GM23338 (cell line): ENCODE measurements around the gene PCNX1. TPM values are rescaled to one million over a fixed set of nuclear protein-coding genes. Genes with fewer than 3 reads are reported as not detected.

ENCODE experiments used
- ATAC-seq: fragments of 200-7000 bp; cut with Tn5 transposase; 3 replicates; pipeline ENCODE4 v1.9.1; 2020
- DNase-seq: peaks from one replicate; pipeline ENCODE4 v3.0.0-alpha.2; 2015; ENCODE audit warnings: low spot score
- H2AFZ ChIP-seq: fragments of 200-600 bp; sonication (generic); 2 replicates; pipeline ENCODE4 v1.8.0; 2016; ENCODE audit warnings: antibody characterized with exemption, mild to moderate bottlenecking, moderate library complexity
- H3F3A ChIP-seq: fragments of 200-600 bp; sonication (generic); replicated peaks from 2 replicates; pipeline ENCODE4 v1.8.0; 2017; ENCODE audit warnings: antibody characterized with exemption, mixed run types, low read depth
- H3K27ac ChIP-seq: fragments of 200-600 bp; sonication (generic); 2 replicates; pipeline ENCODE4 v1.6.1; 2016; ENCODE audit warnings: low read depth
- H3K27me3 ChIP-seq: fragments of 200-600 bp; sonication (generic); 2 replicates; pipeline ENCODE4 v1.8.0; 2016; ENCODE audit warnings: mild to moderate bottlenecking, mixed run types, moderate library complexity; ENCODE audit not compliant: insufficient read depth
- H3K36me3 ChIP-seq: fragments of 200-600 bp; sonication (generic); 2 replicates; pipeline ENCODE4 v1.8.0; 2016; ENCODE audit warnings: mild to moderate bottlenecking; ENCODE audit not compliant: insufficient read depth
- H3K4me1 ChIP-seq: fragments of 200-600 bp; sonication (generic); 2 replicates; pipeline ENCODE4 v1.8.0; 2016; ENCODE audit warnings: mild to moderate bottlenecking, moderate library complexity; ENCODE audit not compliant: insufficient read depth
- H3K4me2 ChIP-seq: fragments of 200-600 bp; sonication (generic); 2 replicates; pipeline ENCODE4 v1.7.1; 2017; ENCODE audit warnings: mixed run types
- H3K4me3 ChIP-seq: fragments of 200-600 bp; sonication (generic); 2 replicates; pipeline ENCODE4 v1.6.1; 2016; ENCODE audit warnings: mixed run types
- H3K79me2 ChIP-seq: fragments of 200-600 bp; sonication (generic); replicated peaks from 2 replicates; pipeline ENCODE4 v1.8.0; 2017; ENCODE audit warnings: mild to moderate bottlenecking; ENCODE audit not compliant: insufficient read depth
- H3K9me2 ChIP-seq: fragments of 200-600 bp; sonication (generic); 2 replicates; pipeline ENCODE4 v1.8.0; 2017; ENCODE audit not compliant: insufficient read depth
- H4K20me1 ChIP-seq: fragments of 200-600 bp; sonication (generic); replicated peaks from 2 replicates; pipeline ENCODE4 v1.8.0; 2017; ENCODE audit warnings: mild to moderate bottlenecking; ENCODE audit not compliant: insufficient read depth
- H3K27ac Mint-ChIP-seq: 2 replicates; pipeline ENCODE4 v1.8.0; 2020; ENCODE audit warnings: inconsistent platforms, mild to moderate bottlenecking, moderate library complexity, mixed read lengths
- H3K27me3 Mint-ChIP-seq: 3 replicates; pipeline ENCODE4 v1.8.0; 2022; ENCODE audit warnings: low read depth, mild to moderate bottlenecking, moderate library complexity, mixed read lengths, inconsistent platforms; ENCODE audit not compliant: insufficient read depth, poor library complexity
- H3K36me3 Mint-ChIP-seq: 3 replicates; pipeline ENCODE4 v1.8.0; 2021; ENCODE audit warnings: low read depth, mild to moderate bottlenecking, inconsistent platforms, moderate library complexity, mixed read lengths
- H3K4me1 Mint-ChIP-seq: 3 replicates; pipeline ENCODE4 v1.8.0; 2020; ENCODE audit warnings: mild to moderate bottlenecking, inconsistent platforms, mixed read lengths
- H3K4me3 Mint-ChIP-seq: 3 replicates; pipeline ENCODE4 v1.8.0; 2021; ENCODE audit warnings: moderate library complexity, mild to moderate bottlenecking, inconsistent platforms, mixed read lengths
- H3K9me3 Mint-ChIP-seq: 3 replicates; pipeline ENCODE4 v1.8.0; 2020; ENCODE audit warnings: moderate library complexity, mild to moderate bottlenecking, inconsistent platforms, mixed read lengths
- CTCF ChIP-seq, 2 experiments: fragments of 200-600 bp in 1 of 2; sonication (generic) in 1 of 2; conservative IDR thresholded peaks; 2 replicates each; pipeline versions ENCODE4 v1.5.1 to v1.6.1; 2016 to 2017; ENCODE audit warnings: antibody characterized with exemption in 2 of 2, low read depth in 2 of 2, mild to moderate bottlenecking in 2 of 2, moderate library complexity in 1 of 2
- EZH2 ChIP-seq: fragments of 200-600 bp; sonication (generic); IDR thresholded peaks from one replicate; pipeline ENCODE4 v1.8.0; 2017; ENCODE audit warnings: antibody characterized with exemption, mild to moderate bottlenecking, low read depth; ENCODE audit not compliant: unreplicated experiment
- EZH2phosphoT487 ChIP-seq: fragments of 200-600 bp; sonication (generic); IDR thresholded peaks from one replicate; pipeline ENCODE4 v1.8.1; 2018; ENCODE audit warnings: antibody characterized with exemption; ENCODE audit not compliant: unreplicated experiment
- JUNB ChIP-seq: IDR thresholded peaks from one replicate; pipeline ENCODE4 v1.6.1; 2016; ENCODE audit warnings: antibody characterized with exemption; ENCODE audit not compliant: unreplicated experiment
- NANOG ChIP-seq: IDR thresholded peaks from 2 replicates; pipeline ENCODE4 v1.6.1; 2016; ENCODE audit warnings: antibody characterized with exemption, borderline replicate concordance
- POLR2AphosphoS5 ChIP-seq: IDR thresholded peaks from 2 replicates; pipeline ENCODE4 v1.6.1; 2016; ENCODE audit warnings: antibody characterized with exemption, low read depth
- REST ChIP-seq: IDR thresholded peaks from one replicate; pipeline ENCODE4 v1.6.1; 2018; ENCODE audit warnings: antibody characterized with exemption; ENCODE audit not compliant: unreplicated experiment
- STAT1 ChIP-seq: IDR thresholded peaks from one replicate; pipeline ENCODE4 v1.6.1; 2016; ENCODE audit warnings: antibody characterized with exemption; ENCODE audit not compliant: unreplicated experiment
- ZNF114 ChIP-seq: fragments of 250-450 bp; sonication (Bioruptor Pico); IDR thresholded peaks from 2 replicates; pipeline ENCODE4 v1.5.0; 2020; ENCODE audit warnings: mild to moderate bottlenecking, moderate library complexity
- polyA plus RNA-seq: library from polyadenylated mRNA; unstranded; fragments of >200 nt; fragmentation: Nextera tagmentation; extraction: Ambion mirVana; gene quantifications from 2 replicates; pipeline ENCODE4 v1.2.1, GENCODE V29; 2016
- total RNA-seq: library from RNA; depleted of rRNA; stranded (reverse); fragments of >200 nt; shearing (Covaris generic); gene quantifications from 2 replicates; pipeline ENCODE4 v1.2.3, GENCODE V29; 2014

The PCNX1 gene
- total and polyA plus RNA-seq, 2 experiments from 2014 or later: 19.4 to 53.1 TPM

GRCh38 chr14:70954068-70954467 is 46.8 kb downstream of the PCNX1 start:
- Mint-ChIP-seq H3K4me3 (no peak overlapping the region), H3K27ac (no peak overlapping the region), H3K36me3 (peaks cover 24% of the 10 kb centered on the region), H3K4me1 (no peaks in the 10 kb centered on the region), H3K9me3 (peaks cover 3% of the 10 kb centered on the region; the same call in 2 of the 3 replicates), H3K27me3 (no peaks in the 10 kb centered on the region)
- Histone ChIP-seq H3K79me2 (peaks cover 49% of the 10 kb centered on the region), H3K4me1 (no peaks in the 10 kb centered on the region), H3K27me3 (no peaks in the 10 kb centered on the region), H3K9me2 (no peaks in the 10 kb centered on the region), H3K4me3 (no peak overlapping the region), H2AFZ (no peak overlapping the region), H3K27ac (no peak overlapping the region), H4K20me1 (no peaks in the 10 kb centered on the region; the same call in 1 of the 2 replicates), H3K4me2 (no peak overlapping the region), H3F3A (no peaks in the 10 kb centered on the region), H3K36me3 (peaks cover 12% of the 10 kb centered on the region; the same call in 1 of the 2 replicates)
- DNase-seq (no peak), ATAC-seq (no peak)
- TF ChIP-seq CTCF (conservative IDR thresholded peaks at IDR 0.05; ENCODE audit: low read depth in 2 of 2) (no peak), ZNF114 (CRISPR knock-in tag) (no peak), EZH2phosphoT487 (no peak), REST (no peak), STAT1 (no peak), NANOG (no peak), POLR2AphosphoS5 (no peak), JUNB (no peak), EZH2 (no peak)

GRCh38 chr14:70955543-70956480 is 48.6 kb downstream of the PCNX1 start:
- Mint-ChIP-seq H3K4me1 (no peaks in the 10 kb centered on the region), H3K27ac (no peak overlapping the region; the same call in 1 of the 2 replicates), H3K4me3 (no peak overlapping the region), H3K27me3 (peaks cover 2% of the 10 kb centered on the region), H3K9me3 (no peaks in the 10 kb centered on the region; the same call in 2 of the 3 replicates), H3K36me3 (peaks cover 13% of the 10 kb centered on the region; the same call in 2 of the 3 replicates)
- Histone ChIP-seq H3K4me2 (no peak overlapping the region), H3K4me1 (no peaks in the 10 kb centered on the region), H3F3A (no peaks in the 10 kb centered on the region), H3K9me2 (no peaks in the 10 kb centered on the region), H4K20me1 (no peaks in the 10 kb centered on the region; the same call in 1 of the 2 replicates), H3K27ac (no peak overlapping the region), H3K4me3 (no peak overlapping the region), H3K27me3 (no peaks in the 10 kb centered on the region), H2AFZ (no peak overlapping the region), H3K79me2 (peaks cover 42% of the 10 kb centered on the region), H3K36me3 (no peaks in the 10 kb centered on the region)
- TF ChIP-seq CTCF (conservative IDR thresholded peaks at IDR 0.05; ENCODE audit: low read depth in 2 of 2) (peak; percentile 62 to 73), REST (no peak), POLR2AphosphoS5 (no peak), JUNB (no peak), EZH2phosphoT487 (no peak), STAT1 (no peak)
- peak; percentile 41 for DNase-seq
- ATAC-seq: peak; percentile 59
